HT1080 (cell line): ENCODE results near the gene SARS2. TPM values are rescaled to one million over a fixed set of nuclear protein-coding genes. Genes with fewer than 3 reads are reported as not detected.
"Not testable (repeated sequence)": the region's sequence is repeated elsewhere in the genome, so short reads cannot be mapped to it uniquely, and the experiment has no call there.

Experiments
- DNase-seq: peaks from one replicate; pipeline ENCODE4 v3.0.0-alpha.2; 2015; ENCODE audit warnings: low read depth
- total RNA-seq: library from RNA; depleted of rRNA; stranded (reverse); fragments of >200 nt; shearing (Covaris generic); gene quantifications from 2 replicates; pipeline ENCODE4 v1.2.3, GENCODE V29; 2014

Gene SARS2
- total RNA-seq, 1 experiment from 2014 or later = 48.2 TPM

DNA sequence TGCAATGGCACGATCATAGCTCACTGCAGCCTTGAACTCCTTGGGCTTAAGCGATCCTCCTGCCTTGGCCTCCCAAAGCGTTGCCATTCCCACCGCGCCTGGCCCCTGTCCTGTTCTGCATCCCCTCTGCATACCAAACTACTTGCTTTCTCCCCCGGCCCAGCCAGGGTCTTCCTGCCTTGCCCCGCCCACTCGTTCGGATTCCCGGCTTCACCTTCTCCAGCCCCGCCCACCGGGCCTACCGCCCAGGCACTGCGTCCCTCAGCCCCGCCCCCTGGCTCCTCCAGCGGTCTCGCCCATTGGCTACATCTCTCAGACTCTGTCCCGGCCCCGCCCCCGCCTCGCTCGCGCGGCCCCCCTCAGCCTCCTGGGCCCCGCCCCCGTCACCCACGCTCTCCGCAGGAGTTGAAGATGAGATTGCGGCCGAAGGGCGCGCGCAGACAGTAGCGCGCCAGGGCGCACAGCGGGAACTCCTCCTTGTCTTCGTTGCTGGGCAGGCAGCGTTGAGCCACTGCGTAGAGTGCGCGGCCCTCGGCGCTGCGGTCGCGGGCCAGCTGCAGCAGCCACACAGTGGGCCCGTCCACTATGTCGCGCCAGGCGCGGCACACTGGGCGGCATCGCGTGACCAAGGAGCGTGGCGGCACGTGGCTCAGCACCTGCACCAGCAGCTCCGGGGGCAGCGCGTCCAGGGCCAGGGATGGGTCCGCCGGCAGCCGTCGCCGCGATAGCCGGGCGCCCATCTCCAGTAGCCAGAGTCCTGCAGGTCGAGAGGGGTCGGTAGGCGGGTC is 19.2 kb upstream of the SARS2 start:
- DNase-seq = no peak

DNA sequence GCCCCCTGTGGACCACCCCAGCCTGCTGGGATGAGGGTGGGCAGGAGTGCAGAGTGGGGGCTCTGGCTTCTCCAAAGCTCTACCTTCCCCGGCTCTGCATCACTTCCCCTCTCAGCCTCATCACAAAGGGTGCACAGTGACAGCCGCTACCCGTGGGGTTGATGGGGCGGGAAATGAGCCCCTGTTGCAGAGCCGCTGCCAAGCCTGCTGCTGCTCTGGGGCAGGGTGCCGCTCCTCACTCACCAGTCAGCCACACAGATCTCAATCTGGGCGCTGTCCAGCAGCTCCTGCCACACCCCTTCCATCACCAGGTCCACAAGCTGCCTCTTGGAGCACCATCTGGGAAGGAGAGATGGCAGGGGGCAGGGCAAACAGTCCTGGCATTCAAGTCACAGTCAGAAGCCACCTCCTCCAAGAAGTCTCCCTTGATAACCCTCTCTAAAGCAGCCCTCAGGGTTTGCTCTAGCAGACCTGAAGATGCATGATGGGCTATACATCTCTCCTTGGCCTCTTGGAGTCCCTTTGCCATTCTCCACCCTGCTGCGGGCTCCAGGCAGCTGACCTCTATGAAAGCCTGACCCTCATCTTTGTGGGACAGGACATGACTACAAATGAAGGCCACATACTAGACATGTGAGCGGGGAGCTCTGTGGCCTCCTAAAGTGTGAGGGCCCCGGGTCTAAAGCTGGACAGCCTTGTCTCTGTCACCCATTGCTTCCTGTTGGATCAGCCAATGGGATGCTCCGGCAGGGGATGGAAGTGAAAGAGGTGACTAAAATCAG is 15.9 kb upstream of the SARS2 start:
- no peak for DNase-seq

DNA sequence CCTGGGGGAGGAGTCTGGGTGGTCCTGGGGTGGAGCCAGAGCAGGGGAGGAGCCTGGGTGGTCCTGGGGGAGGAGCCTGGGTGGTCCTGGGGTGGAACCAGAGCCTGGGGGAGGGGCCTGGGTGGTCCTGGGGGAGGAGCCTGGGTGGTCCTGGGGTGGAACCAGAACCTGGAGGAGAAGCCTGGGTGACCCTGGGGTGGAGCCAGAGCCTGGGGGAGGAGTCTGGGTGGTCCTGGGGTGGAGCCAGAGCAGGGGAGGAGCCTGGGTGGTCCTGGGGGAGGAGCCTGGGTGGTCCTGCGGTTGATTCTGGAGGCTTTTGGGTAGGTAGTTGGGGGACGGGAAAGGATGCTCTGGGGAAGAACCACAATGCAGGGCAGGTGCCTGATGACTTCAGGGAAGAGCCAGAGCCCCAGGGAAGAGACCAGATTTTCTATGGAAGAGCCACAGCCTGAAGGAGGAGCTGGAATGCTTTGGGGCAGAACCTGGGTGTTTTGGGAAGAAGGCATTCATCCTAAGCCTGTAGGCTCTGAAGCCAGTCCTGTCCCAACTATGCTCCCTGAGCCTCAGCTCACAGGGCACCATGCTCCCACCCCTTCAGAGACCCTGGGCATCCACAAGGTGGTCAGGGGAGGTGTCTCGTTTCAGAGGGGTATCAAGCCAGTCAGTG is 15.1 kb upstream of the SARS2 start:
- no peak for DNase-seq

DNA sequence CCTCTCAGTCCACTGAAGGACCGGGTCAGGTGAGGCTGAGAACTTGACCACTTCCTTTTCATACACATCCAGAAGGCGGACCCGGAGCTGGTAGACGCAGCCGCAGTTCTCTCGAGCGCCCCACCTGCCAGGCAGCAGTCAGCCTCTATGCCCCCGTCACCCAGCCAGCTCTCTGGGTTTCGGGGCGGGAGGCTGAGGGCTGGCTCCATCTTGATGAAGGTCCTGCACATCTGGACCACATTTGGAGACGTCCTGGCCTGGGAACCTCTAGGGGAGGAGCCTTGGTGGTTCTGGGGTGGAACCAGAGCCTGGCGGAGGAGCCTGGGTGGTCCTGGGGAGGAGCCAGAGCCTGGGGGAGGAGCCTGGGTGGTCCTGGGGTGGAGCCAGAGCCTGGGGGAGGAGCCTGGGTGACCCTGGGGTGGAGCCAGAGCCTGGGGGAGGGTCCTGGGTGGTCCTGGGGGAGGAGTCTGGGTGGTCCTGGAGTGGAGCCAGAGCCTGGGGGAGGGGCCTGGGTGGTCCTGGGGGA is 14.5 kb upstream of the SARS2 start:
- no peak for DNase-seq

DNA sequence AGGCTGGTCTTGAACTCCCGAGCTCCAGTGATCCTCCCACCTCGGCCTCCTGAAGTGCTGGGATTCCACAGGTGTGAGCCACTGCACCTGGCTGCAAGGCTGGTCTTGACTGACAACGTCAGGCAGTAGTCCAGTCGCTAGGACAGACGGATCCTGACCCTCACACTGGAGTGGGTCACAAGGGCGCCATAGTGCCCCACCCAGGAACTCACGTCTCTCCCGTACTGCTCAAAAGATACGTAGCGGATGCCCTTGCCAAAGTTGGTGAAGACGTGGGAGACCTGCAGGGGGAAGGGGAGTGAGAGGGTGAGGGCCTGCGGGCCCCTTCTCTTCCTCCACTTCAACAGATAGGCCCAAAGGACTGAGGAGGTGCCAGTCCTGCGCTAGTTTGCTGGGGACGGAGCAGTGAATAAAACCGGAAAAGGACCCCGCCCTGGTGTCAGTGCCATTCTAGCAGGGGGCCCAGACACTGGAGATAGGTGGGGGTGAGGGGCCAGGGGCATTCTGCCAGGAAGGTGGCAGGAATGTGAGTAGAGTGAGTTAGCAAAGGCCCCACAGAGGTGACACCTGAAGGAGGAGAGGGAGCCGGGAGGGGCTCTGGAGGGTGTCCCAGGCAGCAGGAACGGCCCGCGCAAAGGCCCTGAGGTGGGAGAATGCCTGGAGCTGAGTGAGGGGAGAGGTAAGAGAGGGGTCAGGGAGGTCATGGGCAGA is 12.1 kb upstream of the SARS2 start:
- no peak for DNase-seq

DNA sequence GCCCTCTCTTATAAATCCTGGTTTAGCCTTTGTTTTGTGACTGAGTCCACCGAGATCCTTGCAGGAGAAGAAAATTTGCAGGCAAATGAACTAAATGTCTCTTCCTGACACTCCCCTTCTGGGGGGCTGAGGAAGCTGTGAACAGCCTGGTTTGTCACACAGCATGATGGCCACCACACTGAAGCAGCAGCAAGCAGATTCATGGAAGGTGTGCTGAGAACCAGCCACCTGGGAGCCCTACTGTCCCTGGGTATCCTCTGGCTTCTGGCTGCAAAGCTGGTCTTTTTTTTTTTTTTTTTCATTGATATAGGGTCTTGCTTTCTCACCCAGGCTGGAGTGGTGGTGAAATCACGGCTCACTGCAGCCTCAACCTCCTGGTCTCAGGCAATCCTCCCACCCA is 11.4 kb upstream of the SARS2 start:
- DNase-seq = no peak

DNA sequence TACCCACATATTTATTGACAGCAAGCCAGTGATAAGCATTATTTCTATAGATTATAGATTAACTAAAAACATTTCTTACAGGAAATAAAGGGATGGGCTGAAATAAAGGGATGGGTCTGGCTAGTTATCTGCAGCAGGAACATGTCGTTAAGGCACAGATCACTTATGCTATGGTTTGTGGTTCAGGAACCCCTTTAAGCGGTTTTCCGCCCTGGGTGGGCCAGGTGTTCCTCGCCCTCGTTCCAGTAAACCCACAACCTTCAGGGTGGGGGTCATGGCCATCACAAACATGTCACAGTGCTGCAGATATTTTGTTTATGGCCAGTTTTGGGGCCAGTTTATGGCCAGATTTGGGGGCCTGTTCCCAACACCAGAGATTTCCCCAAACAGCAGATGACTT is 10.9 kb upstream of the SARS2 start:
- DNase-seq = not testable (repeated sequence)

DNA sequence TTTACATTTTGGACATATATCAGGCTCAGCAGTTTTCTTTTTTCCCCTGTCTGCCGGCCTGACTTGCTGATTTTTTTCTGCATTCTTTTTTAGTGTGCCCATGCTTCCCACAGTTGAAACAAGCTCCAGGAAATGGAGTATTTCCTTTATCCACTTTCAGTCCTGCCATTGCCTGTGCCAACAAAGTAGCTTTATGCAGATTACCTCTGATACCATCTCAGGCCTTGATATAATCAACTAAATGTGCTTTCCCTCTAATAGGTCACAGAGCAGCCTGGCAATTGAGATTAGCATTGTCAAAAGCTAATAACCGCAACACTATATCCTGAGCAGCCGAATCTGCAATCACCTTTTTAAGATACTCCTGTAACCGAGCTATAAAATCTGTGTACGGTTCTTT is 9.4 kb upstream of the SARS2 start:
- no peak for DNase-seq

DNA sequence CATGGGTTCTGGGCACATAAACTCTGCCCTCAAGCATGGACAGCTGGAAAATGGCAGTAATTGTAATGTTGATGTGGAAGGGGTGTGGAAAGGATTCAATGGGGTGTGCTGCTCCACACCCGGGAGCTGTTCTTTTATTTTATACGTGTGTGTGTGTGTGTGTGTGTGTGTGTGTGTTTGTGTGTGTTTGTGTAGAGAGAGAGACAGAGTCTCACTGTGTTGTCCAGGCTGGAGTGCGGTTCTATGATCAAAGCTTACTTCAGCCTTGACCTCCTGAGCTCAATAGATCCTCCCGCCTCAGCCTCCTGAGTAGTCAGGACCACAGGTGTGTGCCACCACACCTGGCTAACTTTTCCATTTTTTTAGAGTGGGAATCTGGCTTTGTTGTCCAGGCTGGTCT is 3.0 kb upstream of the SARS2 start:
- DNase-seq = no peak

DNA sequence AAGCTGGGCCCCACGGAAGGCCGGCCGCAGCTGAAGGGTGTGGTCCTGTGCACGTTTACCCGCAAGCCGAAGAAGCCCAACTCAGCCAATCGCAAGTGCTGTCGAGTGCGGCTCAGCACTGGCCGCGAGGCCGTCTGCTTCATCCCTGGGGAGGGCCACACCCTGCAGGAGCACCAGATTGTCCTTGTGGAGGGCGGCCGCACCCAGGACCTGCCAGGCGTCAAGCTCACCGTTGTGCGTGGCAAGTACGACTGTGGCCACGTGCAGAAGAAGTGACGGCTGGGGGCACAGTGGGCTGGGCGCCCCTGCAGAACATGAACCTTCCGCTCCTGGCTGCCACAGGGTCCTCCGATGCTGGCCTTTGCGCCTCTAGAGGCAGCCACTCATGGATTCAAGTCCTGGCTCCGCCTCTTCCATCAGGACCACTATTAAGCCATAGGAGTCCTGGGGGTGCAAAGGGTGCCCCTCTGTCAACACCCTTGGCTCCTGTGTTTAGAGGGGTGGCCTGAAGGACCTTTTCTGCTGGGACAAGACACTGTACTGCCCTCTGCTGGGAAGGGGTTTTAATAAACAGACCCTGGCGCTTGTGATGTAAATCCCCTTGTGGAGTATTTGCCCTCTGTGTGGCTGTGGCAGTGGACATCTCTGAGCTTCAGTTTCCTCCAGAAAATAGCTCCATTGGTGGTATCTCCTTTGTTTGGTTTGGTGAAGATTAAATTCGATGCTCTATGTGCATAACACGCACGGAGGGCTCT is 2.0 kb upstream of the SARS2 start:
- DNase-seq = peak; percentile 38

DNA sequence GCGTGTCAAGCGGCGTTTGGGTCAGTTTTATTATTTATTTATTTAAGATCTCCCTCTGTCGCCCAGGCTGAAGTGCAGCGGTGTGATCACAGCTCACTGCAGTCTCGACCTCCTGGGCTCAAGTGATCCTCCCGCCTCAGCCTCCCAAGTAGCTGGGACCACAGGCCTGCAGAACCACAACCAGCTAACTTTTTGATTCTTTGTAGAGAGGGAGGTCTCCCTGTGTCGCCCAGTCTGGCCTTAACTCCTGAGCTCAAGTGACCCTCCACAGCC is 894 bp upstream of the SARS2 start:
- DNase-seq = no peak

DNA sequence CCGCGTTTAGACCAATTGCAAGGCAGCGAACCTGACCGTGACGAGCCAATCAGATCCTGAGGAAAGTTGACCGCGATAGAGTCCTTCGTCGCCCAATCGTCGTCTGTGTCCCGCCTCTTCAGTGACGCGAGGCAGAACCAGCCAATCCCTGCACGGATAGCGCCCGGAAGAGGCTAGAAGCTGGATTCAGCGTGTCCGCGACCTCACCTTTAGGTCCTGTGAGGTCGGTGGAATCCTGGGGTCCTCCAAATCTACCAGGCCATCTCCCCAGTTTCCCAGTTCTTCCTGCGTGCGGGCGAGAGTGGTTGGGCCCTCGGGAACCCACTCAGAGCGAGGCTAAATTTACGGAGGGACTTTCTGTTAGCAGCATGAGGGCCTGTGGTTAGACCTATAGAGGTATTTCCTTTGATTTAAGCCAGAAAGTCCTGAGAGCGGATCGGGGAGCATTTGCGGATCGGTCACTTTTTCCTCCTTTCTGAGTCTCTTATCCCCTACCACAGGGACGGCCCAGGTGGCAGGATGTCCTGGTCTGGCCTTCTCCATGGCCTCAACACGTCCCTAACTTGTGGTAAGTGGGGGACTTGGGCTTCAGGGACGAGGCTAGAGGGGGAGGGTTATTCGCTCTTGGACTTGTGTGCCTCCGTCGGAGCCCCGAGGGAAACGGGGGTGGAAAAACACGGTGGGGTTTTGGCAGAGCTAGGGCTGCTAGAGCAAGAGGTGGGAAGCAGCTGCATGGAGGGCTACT is 385 bp upstream of the SARS2 start, which contains the start of gene MRPS12:
TSS of gene MRPS12 (plus strand) at position 169 of the 745 bp plus-strand sequence. CDS start at position 520, 351 bp downstream.
- peak; percentile 98 for DNase-seq

DNA sequence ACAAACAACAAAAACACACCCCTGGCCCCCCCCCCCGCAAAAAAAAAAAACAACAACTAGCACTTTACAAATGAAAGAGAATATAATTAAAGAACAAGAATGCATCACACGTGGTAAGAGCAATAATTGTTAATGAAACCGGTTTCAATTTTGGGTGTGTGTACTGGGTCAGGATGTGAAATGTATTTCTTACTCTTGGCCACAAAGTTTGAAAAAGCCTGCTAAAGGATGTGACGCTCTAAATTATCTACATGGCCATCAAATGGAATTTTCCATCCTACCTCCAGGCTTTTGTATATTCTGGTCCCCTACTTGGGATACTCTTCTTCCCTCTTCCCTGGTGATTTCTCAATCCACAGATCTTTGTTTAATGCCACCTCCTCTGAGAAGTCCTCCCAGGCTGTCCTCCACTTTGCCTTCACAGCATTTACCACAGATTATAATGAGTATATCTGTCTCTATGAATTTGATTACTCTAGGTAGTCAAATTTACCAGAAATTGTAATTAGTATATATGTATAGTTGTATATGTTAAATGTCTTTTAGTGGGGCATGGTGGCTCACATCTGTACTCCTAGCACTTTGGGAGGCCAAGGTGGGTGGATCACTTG is 2.1 kb downstream of the SARS2 start:
- DNase-seq = no peak

DNA sequence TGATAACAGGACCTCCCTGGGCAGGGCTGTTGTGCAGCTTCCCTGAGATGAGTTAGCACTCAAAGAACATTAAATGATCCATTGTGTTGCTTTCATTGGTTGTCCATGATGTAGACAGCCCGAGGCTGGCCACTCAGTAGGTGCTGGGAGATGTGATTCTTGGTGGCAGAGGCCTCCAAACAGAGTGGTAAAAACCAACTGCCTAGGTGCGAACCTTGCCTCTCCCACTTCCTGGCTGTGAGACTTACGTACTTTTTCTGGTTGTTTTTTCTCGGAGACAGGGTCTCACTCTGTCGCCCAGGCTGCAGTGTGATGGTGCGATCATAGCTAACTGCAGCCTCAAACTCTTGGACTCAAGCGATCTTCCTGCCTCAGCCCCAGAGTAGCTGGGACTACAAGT is 6.2 kb downstream of the SARS2 start:
- no peak for DNase-seq

DNA sequence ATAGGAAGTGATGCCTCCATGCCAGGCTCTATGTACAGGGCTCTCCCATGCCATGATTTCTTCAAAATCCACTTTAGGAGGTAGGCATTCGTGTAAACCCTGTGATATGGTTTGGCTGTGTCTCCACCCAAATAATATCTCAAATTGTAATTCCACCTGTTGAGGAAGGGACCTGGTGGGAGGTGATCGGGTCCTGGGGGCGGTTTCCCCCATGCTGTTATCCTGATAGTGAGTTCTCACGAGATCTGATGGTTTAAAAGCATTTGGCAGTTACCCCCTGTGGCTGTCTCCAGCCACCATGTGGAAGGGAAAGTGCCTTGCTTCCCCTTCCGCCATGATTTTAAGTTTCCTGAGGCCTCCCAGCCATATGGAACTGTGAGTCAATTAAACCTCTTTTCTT is 8.1 kb downstream of the SARS2 start:
- no peak for DNase-seq

DNA sequence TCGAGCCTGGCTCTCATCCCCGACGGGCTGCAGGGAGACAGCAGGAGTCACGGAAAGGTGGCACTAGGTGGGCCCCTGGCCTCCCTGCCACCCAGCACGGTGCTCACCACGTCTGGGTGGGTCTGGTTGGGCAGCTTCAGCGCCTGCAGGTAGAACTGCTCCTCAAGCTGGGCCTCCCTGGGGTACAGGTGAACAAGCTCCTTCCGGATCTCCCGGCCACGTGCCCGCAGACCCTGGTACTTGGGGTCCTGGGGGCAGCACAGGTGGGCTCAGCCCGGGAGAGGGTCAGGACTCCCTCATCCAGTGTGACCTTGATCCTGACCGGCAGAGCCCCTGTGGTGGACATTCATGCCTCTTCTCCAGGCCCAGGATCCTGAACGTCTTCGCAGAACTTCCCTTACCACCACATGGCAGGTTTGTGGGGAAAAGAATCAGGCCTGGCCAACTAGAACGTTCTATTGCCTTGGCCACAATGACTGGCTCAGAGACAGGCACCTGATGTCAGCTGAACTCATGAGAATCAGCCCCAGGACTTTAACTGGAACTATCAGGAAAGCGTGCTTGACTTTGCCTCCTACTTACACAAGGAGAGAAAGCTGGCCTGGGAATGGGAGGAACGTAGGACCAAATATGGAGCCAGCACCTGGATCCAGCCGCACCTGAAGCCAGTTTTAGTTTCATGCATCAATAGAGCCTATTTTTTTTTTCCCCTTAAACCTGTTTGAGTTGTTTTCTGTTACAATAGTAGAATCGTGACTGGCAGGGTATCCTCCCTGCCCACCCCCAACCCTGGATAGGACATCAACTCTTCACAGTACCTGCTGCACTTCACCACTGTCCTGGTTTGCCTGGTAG is 8.9 kb downstream of the SARS2 start:
- no peak for DNase-seq

DNA sequence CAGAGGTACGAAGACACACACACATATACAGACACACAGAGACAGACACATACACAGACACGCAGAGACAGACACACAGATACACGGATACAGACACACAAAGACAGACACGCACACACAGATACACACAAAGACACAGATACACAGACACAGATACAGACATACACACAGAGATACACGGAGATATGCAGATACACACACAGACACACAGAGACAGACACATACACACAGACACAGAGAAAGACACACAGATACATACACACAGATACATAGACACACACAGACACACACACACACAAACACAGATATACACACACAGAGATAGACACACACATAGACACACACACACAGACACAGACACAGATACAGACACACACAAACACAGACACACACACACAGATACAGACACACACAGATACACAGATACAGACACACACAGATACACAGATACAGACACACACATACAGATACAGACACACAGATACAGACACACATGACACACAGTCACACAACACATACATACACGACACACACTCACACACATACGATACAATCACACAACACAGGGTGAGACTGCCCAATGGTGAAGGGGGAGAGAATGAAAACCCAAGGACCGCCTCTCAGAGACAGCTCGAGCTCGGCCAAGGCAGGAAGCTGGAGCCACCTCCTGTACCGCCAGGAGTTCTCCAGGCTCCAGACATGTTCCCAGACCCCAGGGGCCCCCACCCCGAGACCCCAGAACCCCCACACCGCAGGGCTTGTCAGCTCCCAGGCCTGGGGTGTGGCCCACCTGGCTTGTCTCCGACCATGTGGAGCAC is 9.8 kb downstream of the SARS2 start:
- no peak for DNase-seq
